LHCN-M2 (cell line): Measurements from ENCODE around the gene PLCG2. TPM values are rescaled to one million over a fixed set of nuclear protein-coding genes. Genes with fewer than 3 reads are reported as not detected.
"Not testable (repeated sequence)": the region's sequence is repeated elsewhere in the genome, so short reads cannot be mapped to it uniquely, and the experiment has no call there.

Source experiments
- DNase-seq: peaks from one replicate; pipeline ENCODE4 v3.0.0-alpha.2; 2012; ENCODE audit warnings: low read depth
- total RNA-seq: library from RNA; depleted of rRNA; stranded (reverse); fragments of >200 nt; gene quantifications from 2 replicates; pipeline ENCODE4 v1.2.3, GENCODE V29; 2014

Gene PLCG2
- total RNA-seq, 1 experiment from 2014 or later, result 0.17 TPM

GRCh38 chr16:81877490-81877889 is 98.4 kb downstream of the PLCG2 start:
- not testable (repeated sequence) for DNase-seq

DNA sequence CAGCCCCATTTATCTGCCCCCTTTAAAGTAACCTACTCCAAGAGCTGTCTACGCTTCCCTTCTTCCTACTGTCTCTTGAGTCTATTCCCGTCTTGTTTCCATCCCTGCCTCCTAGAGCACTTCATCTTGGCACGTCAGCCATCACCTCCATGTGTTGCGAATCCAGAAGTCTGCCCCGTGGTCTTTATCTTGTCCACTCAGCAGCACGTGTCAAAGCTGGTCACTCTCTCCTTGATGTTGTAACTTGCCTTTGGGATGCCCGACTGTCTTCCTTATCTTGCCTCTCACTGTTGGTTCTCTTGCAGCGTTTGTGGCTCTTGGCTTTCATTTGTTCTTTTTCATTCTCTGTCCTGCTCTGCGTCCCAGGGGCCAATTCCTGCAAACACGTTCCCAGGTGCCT is 99.4 kb downstream of the PLCG2 start:
- no peak for DNase-seq

GRCh38 chr16:81879625-81880024 is 100.5 kb downstream of the PLCG2 start:
- DNase-seq, result no peak

- DNase-seq, result no peak
Observed at GRCh38 chr16:81880816-81881215, 101.7 kb downstream of the PLCG2 start.

DNA sequence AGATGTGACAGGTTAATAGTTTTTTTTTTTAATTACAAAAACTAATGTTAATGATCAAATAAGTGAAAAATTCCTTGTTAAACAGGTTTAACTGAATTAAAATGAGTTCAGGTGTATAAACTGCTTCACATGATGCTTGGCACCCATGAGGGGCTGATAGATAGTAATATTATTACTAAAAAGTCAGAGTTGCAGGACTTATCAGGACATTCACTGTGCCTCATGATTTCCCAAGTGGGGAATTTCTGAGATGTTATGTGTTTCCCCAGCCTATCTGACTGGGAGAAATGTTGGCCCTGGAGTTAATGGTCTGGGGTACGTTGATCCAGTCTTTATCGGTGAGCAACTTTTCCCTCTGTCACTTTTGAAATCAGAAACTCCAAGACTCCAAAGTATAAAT is 102.1 kb downstream of the PLCG2 start:
- no peak for DNase-seq

- no peak for DNase-seq
Observed at GRCh38 chr16:81882559-81882958, 103.5 kb downstream of the PLCG2 start.

DNA sequence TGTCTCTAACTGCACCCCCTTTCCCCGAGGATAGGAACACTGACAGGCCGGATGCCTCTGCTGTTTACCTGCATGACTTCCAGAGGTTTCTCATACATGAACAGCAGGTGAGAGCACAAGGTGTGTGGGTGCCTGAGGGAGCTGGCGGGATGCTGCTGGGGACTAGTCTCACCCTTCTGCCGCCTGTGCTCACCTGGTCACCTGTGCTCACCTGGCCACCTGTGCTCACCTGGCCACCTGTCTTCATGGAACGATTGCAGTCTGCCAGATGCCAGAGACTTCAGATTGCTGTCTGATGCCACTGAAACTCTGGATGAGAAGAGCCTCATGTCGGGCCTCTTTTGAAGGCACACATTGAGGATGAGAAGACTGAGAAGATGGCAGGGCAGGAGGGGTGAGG is 104.1 kb downstream of the PLCG2 start:
- no peak for DNase-seq

DNA sequence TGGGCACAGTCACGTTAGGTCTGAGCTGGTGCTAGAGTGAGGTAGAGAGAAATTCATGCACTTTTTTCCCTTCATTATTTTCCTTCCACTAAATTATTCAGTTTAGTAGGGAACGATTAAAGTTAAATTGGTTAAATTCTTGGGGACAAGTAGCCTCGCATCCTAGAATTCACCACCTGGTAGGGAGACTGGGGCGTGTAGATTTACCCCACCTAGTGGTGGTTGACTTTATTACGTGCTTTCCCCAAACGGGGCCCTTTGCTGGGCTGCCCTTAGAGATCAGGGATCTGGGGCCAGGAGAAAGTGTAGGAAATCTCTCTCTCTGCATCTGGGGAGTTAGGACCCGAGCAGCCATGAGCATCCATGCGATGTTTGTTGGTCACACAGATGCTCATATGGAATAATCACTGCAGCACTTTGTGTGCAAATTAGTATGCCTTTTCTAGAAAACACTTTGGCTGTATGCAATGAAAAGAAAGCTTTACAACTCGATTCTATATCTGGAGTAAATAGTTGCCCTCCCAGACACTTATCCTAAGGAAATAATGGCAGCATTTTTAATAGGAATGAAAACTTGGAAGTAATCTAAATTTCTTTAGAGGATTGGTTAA is 107.0 kb downstream of the PLCG2 start:
- peak; percentile 11 for DNase-seq

DNA sequence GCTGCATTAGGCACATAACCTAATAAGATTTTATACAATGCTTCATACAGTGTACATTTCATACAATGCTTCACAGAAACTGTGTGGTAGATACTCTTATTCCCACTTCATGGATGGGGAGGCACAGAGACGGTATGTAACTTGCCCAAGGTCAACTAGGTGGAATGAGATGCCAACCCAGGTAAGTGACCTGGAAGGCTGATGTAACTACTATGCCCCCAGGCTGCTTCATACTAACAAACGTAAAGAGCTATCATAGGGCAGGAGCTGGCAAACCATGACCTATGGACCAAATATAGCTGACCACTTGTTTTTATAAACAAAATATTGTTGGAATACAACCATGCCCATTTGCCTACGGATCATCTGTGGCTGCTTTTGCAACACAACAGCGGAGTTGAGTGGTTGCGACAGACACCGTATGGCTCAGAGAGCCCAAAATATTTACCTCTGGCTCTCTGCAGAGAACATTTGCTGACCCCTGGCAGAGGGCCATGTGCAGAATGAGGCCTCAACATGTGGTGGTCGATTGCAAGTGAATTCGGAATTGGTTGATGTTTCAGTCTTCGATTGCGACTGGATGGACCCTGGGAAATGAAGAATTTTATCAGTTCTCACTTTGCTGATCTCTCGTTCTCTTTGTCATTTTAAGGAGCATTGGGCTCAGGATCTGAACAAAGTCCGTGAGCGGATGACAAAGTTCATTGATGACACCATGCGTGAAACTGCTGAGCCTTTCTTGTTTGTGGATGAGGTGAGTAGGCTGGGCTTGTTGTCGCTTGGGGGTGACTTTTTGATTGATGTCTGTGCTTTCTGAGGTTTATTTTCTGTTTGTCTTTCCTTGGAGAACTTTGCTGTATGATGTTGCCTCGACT is 109.7 kb downstream of the PLCG2 start:
- DNase-seq, result peak; percentile 9

GRCh38 chr16:81891736-81892364 is 112.8 kb downstream of the PLCG2 start:
- peak; percentile 25 for DNase-seq

GRCh38 chr16:81894592-81894991 is 115.5 kb downstream of the PLCG2 start:
- no peak for DNase-seq

DNA sequence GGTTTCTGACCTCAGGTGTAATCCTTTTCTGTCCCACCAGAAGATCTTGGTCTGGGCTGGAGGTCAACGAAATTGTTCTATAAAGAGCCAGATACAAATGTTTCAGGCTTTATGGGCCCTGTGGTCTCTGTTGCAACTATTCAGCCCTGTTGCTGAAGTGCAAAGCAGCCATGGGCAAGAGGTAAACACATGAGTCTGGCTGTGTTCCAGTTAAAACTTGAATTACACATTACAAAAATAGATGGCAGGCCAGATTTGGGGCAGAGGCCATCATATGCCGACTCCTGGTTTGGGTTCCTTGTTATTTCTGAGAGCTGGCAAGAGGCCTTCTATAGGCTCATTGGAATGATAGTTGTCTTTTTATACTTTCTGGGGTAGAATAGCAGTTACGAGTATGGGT is 117.8 kb downstream of the PLCG2 start:
- peak; percentile 16 for DNase-seq

DNA sequence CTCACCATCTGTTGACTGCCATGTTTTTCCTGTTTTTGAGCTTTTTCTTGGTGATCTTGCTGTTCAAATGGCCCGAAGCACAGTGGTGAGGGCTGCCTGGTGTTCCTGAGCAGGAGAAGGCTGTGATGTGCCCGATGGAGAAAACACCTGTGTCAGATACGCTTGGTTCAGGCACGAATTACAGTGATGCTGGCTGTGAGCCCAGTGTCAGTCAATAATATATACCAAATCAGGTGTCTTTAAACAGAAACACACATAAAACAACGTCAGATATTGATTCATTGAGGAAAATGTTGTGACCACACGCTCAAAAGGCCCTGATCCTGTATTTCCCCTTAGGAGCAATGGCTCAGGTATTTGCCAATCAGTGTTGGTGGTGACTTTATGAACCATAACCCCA is 120.5 kb downstream of the PLCG2 start:
- DNase-seq, result no peak

DNA sequence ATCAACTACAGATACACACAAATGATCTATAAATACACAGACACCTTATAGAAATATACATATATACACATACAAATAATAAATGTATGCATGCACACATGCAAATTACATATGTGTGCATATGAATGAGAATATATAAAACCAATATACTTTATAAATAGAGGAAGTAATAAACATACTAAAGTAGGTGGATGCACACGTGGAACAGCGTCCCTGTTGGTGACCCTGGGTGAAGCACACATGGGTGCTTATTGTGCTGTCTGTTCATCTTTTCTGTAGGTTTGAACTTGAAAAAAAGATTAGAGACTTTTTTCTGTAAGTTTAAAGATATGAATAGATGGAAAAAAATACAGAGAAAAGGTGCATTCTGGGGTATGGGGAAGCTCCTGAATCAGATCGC is 120.9 kb downstream of the PLCG2 start:
- no peak for DNase-seq

- DNase-seq, result no peak
Observed at GRCh38 chr16:81900456-81900855, 121.4 kb downstream of the PLCG2 start.

GRCh38 chr16:81901484-81901883 is 122.4 kb downstream of the PLCG2 start:
- peak; percentile 74 for DNase-seq

DNA sequence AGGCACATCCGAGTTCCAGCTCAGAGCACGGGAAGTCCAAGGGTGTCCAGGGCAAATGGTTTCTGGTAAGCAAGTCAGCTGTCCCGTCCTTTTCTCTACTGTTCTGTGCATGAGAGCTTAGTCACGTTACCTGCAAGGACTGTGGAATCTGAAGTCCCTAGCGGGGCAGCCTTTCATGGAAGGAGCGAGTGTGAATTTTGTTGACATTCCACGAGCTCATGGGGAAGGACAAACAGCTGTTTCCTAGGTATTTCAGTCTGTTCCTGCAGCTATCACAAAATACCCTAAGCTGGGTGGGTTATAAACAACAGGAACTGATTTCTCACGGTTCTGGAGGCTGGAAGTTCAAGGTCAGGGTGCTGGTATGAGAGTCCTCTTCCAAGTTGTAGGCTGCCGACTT is 122.9 kb downstream of the PLCG2 start:
- peak; percentile 85 for DNase-seq

GRCh38 chr16:81904320-81904719 is 125.2 kb downstream of the PLCG2 start:
- DNase-seq, result no peak

- no peak for DNase-seq
Observed at GRCh38 chr16:81905277-81905676, 126.2 kb downstream of the PLCG2 start.

DNA sequence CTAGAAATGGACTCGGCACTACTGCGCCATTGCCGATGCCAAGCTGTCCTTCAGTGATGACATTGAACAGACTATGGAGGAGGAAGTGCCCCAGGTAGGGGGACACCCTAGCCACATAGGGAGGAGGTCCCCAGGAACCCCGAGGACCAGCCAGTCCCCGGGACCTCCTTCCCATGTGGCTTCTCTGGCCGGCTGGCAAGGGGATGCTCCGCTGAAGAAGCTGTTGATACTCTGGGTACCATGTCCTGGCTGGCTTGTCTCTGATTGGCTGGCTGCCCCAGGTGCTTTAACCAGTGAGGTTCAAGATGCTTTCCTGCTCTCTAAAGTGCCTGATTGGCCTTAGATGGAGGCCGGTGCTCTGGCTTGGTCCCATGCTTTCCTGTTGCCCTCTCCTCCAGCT is 128.6 kb downstream of the PLCG2 start:
- no peak for DNase-seq

DNA sequence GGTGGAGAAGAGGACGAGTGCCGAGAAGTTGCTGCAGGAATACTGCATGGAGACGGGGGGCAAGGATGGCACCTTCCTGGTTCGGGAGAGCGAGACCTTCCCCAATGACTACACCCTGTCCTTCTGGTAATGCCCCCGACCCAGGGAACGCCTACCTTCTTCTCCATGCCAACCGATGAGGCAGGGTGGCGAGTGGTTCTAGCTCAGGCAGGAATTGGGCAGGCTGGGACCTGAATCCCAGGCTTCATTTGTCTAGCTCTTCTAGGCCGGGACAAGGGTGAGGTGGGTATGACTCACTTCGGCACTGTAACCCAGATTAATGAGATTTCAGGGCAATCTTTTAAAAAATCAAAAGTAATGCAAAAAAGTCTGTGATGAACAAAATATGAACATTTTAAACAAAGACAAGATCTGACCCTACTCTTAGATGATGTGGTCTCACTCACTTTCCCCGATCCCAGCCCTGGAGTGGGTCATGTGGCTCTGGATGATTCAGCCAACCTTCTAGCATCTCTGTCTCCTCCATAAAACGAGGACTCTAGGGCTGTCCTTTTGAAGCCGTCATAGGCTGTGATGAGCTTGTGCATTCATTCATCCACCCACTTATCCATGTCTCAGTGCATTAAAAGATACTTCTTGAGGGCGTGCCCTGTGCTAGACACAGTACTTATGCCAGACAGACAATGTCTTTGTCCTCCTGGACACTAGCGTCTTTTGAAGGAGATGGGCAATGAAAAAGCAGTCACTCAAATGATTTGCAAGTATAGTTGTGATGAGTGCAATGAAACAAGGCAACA is 129.6 kb downstream of the PLCG2 start:
- no peak for DNase-seq

DNA sequence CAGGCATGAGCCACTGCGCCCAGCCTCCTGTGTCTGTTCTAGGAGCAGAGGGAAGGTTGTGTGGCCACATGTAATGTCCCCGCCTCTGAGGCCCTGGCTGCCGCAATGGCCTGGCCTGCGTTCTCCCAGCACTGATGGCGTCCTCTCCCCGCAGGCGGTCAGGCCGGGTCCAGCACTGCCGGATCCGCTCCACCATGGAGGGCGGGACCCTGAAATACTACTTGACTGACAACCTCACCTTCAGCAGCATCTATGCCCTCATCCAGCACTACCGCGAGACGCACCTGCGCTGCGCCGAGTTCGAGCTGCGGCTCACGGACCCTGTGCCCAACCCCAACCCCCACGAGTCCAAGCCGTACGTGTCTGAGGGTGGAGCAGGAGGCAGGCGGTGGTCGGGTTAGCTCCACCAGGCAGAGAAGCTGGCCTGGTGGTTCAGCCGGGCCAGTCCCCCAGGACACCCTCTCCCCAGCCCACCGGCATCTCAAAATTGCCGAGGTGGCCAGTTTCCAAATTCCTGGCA is 131.3 kb downstream of the PLCG2 start:
- DNase-seq, result no peak
